GM19397 (cell line): Measurements from ENCODE around the gene EXO1.
"Not testable (repeated sequence)": the region's sequence is repeated elsewhere in the genome, so short reads cannot be mapped to it uniquely, and the experiment has no call there.

Source experiments
- ATAC-seq: cut with Tn5 transposase; IDR thresholded peaks from one replicate; pipeline ENCODE4 v1.9.1; 2021; ENCODE audit warnings: mild to moderate bottlenecking, moderate library complexity; ENCODE audit not compliant: unreplicated experiment

EXO1 gene

DNA sequence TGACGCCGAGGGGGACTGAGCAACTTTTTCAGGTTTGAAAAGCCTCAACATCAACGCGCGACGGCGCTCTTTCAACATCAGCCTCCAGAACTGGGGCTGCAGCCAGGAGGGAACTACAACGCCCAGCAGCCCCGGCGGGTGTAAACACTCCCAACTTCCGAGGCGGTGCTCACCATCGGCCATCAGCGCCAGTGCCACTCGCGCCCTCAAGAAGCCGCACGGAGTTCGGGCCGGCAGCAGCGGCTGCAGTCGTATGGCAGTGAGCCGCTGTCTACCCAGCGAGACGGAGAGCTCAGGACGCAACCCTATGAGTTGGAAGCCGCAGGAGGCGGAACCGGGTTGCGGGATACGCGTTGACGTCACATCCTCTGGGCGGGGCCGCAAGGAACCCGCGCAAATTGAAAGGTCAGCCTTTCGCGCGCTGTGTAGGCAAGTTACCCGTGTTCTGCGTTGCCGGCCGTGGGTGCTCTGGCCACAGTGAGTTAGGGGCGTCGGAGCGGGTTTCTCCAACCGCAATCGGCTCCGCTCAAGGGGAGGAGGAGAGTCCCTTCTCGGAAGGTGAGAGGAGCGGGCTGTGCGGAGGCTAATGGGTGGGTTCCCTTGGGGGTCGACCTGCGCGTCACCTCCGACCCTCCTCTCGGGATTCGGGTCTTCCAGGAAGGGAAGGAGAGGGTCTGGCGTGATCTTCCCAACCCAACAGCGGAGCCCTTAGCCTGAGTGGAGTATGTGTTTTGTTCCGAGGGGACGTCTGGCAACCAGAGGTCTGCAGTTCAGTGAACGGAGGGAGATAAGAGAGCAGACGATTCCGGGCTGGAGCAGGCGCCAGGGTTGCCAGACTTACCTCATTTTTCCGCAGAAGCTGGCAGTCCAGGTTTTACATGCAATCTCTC lies at the start of gene EXO1:
Gene EXO1 (plus strand): TSS at position 409 of the 890 bp plus-strand sequence. CDS start 2,222 bp downstream, outside the sequence.
- ATAC-seq: peak; percentile 97

DNA sequence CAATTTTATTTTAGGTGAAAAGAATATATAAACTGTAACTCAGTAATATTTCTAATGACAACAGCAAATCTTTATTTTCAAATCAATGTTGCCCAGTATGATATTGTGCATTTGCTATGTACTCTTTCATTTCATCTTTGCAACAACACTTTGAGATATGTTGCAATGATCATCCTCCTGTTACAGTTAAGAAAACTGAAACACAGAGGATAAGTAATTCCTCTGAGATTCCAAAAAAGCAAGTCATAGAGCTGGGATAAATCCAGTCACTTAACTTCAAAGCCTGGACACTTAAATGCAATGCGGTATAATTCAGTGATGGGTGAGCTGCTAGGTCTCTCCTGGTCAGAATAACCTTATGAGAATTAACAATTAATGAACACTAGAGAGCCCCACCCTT lies 48.6 kb upstream of the EXO1 start:
- ATAC-seq: no peak

DNA sequence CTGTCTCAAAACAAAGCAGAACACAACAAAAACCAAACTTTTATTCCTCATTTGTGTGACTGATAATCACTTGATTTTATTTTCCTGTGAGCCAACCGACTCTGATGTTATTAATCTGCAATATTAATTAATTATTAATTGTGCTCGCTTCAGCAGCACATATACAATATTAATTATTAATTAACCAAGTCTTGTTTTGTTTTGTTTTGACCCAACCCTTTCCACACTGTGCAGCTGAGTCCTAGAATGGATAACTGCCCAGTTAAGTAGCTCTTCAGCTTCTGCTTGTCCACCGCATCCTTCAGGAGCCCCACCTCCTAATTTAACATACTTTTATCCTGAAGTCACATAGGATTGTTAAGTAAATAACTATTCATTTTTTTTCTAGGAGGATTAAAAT lies 47.4 kb upstream of the EXO1 start:
- ATAC-seq: no peak

DNA sequence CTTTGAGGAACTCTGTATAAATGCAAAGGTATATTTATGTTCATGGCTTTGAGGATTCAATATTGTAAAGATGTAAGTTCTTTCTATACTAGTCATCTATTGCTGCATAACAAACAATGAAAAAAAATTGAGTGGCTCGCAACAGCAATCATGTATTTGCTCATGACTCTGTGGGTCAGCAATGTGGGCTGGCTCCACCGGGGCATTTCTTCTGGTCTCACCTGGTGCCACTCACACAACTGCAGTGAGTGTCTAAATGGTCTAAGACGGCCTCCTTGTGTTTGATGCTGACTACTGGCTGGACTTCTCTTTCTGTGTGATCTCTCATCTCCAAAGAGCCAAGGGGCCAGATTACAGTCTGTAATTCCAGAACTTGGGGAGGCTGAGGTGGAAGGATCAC lies 45.1 kb upstream of the EXO1 start:
- ATAC-seq: no peak

DNA sequence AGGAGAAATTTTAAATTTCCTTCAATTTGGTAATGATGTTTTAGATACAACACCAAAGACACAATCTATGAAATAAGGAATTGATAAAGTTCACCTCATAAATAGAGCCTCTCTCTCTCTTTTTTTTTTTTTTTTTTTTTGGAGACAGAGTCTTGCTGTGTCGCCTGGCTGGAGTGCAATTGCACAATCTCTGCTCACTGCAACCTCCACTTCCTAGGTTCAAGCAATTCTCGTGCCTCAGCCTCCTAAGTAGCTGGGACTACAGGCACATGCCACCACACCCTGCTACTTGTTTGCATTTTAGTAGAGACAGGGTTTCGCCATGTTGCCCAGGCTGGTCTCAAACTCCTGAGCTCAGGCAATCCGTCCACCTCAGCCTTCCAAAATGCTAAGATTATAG lies 43.3 kb upstream of the EXO1 start:
- not testable (repeated sequence) for ATAC-seq

DNA sequence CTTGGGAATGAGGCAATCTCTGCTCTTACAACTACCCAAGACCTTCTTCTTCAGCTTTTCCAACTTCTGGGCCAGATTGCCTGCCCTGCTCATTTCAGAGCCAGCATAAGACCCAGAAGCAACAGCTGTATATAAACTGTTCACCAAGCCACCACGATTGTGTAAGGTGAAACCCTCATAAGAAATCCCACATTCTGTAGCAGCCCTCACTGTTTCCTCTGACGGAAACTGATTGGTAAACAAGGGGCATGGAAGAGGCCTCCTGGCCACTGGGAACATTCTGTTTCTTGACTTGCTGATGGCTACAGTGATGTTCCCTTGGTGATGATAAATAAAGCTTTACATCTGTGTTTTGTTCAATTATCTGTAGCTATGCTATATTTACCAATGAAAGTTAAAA lies 39.7 kb upstream of the EXO1 start:
- no peak for ATAC-seq

DNA sequence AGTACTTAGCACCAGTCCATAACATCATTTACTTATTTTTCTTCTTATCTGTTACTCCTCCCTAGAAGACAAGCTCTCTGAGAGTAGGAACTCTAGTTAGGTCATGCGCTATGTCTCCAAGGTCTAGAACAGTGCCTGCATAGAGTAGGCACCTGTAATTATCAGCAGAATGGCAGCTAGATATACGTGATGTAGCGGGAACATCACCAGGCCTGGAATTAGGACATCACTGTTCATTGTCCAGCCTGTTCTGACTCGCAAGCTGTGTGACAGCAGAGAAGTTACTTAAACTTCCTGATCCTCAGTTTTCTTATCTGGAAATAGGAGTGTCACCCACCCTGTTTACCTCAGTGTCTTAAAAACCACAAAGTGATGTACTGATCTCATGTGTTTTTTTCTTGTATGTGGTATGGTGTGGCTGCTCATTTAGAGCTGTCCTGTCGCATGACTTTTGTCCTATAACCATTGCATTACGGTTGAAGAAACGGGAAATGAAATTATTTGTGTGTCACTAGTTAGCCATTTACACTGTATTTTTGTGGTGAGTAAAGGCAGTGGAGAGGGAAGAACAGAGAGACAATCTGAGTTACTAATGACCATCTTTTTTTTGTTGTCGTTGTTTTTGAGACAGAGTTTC lies 37.1 kb upstream of the EXO1 start:
- peak; percentile 77 for ATAC-seq

DNA sequence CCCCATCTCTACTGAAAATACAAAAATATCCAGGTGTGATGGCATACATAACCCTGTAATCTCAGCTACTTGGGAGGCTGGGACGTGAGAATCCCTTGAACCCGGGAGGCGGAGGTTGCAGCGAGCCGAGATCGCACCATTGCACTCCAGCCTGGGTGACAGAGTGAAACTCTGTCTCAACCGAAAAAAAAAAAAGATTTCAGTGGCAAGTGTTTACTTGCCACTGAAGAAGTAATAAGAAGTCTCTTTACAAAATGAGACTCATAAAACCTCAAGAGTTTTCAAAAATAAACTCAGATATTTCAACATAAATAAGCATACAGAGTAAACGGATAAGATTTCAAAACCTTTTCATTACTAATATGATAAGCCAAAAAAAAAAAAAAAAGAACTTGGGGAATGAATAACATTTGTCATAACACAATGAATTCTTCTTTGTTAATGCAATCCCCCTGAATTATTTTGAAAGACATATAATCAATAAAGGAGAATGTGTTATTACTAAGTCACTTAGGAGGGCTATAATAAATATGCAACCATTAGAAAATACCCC lies 34.2 kb upstream of the EXO1 start:
- ATAC-seq: no peak

DNA sequence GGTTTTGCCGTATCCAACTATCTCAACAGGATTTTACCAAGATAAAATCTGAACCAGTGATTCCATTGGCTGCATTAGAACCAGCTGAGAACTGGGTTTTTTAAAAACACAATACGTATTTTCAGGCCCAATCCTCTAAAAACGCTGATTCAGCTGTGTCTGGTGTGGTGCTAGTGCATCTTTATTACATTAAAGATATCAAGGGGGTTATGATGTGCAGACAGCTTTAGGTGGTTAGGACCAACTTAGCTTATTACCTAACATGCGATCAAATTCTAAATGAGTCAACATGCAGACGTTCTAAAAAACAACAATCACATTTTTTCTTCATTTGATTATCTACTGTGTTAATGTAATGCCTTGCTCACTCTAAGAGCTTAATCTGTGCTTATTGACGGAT lies 32.0 kb upstream of the EXO1 start:
- no peak for ATAC-seq

DNA sequence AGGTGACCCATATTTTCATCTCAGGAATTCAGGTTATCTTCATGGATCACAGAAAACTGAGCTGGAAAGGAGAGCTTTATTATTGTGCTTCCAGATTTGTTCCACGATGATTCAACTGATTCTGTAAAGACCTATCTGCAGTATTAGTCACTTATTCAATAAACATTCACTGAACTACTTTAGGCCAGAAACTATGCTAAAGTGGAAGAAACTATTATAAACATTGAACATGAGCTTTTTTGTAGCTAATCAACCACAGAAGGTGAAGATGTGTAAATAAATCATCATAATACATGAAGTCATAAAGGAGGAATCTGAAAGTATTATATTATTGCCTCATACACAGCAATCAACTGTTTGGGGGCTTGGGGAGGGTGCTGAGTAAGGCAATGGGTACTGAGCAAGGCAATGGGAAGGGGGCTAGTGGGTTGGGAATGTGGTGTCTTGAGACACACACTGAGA lies 30.6 kb upstream of the EXO1 start:
- ATAC-seq: no peak

DNA sequence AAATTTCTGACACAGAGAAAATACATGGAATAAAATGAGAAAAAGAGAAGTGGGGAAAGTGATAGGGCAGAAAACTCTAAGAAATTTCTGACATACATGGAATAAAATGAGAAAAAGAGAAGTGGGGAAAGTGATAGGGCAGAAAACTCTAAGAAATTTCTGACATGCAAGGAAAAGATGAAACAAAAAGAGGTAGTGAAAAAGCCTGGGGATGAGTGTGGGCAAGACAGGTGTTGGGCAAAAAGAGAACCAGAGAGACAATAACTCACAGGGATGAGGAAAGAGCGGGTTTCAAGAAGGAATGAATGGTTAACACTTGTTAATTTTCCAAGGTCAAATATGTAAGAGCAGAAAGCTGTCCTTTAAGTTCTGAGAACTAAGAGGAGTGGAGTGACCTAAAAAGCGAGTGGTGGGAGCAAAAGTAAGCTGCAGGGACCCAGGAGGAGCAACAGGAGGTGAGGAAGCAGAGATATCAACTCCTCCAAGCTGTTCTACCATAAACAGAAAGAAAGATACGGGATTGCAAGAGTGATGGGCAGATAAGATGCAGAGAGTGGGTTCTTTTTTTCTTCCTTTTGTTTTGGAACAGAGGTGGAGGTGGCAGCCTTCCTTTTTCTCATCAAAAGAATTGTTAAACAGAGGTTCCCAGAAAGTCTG lies 29.9 kb upstream of the EXO1 start:
- no peak for ATAC-seq

DNA sequence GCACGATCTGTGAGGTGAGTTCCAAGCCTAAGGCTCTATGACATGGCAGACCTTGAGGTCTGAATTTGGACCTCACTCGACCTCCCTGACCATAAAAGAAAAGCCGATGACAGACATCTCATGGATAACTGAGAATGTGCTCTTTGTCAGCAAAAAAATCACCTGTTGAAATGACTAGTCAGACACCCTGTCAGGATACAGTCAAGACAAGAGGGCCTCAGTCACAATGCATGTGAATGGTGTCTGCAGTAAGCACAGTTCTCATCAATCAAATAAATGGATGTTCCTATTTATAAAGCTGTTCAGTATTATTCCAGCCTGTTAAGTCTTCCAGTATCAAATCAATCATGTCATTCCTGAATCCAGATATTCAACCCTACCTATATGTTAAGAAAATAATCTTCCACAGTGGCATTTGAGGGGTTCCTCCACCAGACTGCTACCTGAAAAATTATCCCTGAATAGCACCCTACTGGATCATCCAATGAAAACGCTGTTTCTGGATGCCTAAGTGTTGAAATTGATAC lies 28.6 kb upstream of the EXO1 start:
- no peak for ATAC-seq

DNA sequence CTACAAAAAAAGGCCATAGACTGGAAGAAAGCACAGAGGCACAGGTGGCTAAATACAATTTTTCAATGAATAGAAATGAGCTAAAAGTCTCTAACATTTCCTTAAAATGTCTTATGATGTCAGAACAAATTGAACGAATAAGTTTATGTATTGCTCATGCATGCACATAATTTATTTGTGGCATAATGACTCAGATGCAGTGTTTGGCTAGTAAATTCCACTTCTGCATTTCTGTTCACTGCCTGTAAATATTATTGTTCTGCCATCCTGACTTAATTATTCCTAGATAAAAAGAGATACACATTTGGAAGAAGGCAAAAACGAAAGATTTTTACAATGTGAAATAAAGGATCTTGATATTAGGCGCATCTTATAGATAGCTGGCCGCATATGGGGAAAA lies 26.6 kb upstream of the EXO1 start:
- ATAC-seq: no peak

DNA sequence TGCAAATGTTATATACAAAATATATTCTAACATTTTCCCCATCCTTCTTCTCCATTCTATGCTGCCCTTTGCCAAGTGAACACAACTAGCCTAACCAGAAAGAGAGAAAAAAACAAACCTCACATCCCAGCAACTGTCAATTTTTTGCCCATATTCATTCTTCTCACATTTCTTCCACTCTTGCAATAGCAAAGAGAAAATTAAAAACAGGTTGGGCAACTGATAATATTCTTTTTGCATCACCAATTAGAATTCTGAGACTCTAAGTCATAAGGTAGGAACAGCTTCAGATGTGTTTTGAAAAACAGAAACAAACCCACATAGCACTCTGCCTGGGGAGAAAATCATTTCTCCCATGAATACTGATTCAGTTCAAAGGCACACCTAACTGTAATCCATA lies 25.2 kb upstream of the EXO1 start:
- no peak for ATAC-seq

DNA sequence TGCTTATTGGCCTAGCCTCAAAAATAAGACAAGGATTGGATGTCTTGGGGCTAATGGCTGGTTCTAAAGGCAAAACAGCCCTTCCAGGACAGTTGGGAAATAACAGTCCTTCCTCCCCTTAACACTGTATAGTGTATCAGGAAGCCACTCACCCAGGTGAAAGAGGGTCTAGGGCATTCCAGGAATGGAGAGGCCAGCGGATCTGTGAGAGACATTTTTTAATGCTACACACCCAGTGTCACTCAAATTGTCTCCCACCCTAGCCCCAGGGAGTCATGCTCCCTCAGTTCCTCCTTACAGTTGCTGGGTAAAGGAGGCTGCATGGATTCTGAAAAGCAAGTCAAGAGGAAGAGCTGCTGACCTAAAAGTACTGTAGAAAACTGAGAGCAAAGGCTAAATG lies 24.1 kb upstream of the EXO1 start:
- ATAC-seq: no peak

DNA sequence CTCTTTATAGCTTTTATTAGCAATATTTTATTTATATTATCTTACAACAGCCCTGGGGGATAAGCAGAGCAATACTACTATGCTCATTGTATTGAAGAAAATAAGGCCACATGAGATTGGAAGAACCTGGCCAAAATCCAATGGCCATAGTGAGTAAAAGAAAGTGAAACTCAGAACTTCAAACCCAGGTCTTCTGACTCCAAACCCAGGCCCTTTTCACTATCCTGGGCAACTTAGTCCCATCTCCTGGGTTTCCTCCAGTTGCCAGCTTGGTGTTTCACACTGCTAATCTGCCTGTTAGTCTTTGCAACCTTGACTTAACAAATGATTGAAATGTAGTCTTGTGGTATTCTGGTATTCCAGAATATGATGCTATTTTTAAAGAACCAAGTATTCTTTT lies 22.4 kb upstream of the EXO1 start:
- no peak for ATAC-seq

DNA sequence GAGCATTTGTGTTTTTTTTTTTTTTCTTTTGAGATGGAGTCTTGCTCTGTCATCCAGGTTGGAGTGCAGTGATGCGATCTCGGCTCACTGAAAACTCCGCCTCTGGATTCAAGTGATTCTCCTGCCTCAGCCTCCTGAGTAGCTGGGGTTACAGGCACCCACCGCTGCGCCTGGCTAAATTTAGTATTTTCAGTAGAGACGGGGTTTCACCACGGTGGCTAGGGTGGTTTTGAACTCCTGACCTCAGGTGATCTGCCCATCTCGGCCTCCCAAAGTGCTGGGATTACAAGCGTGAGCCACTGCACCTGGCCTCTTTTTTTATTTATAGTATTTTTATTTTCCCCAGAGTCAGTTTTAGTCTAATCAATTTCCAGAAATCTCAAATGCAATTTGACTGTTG lies 21.4 kb upstream of the EXO1 start:
- not testable (repeated sequence) for ATAC-seq

DNA sequence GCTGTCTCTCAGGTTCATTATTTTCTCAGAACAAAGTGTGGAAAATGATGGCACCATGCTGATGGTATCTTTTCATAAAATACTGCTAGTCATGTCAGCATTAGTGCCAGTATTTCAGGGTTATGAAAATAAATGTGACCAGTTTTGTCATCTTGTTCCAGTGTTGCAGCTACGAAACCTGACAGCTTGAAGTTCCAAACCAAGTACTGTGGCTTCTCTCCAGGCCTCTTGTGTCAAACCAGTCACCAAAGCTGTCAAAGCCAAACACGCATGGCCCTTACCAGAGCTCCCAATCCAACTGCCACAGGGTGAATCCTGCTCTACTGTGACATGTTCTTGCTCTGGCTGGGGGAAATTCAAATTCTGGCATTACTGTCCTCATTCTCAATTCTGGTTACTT lies 20.7 kb upstream of the EXO1 start:
- ATAC-seq: no peak

DNA sequence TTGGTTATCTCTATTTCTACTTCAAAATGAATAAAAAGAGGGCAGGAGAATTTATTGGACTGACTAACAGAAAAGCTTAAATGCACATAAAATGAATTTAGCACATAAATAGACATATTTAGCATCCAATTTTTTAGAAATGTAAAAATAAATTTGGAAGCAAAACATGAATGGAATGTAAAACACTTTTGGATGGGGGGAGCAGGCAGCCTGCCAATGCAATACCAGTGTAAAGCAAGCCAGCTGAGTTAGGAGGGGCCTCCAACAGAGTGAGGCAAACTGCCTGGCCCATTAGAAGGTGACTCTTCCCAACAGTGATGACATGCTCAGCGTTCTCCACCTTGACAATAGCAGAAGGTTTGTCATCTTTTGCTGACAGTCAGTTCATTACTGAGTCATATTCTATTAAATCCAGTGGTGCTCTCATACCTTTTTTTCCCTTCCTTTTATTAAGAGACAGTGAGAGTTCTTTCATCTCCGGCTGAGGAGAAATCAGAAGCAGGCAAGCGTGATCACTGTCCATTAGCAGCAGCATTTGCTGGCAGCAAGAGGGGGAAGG lies 19.5 kb upstream of the EXO1 start:
- ATAC-seq: no peak

DNA sequence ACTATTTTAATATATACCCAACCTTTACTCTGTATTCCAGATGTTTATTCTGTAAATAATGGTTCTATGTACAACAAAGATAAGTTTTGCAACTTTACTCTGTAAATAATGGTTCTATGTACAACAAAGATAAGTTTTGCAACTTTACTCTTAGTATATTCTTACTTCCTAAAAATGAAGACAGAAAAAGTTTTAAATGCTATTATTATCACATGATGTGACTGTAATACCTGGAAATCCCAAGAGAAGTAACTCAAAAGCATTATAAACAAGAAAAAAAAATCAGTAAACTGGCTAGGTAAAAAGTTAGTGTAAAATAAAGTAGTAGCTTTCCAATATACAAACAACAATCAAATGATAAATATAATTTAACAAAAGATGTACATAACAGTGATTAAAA lies 18.5 kb upstream of the EXO1 start:
- no peak for ATAC-seq
